CD1c-positive myeloid dendritic cell (primary cell): ENCODE measurements around the gene ANKRD45.
"Not testable (repeated sequence)": the region's sequence is repeated elsewhere in the genome, so short reads cannot be mapped to it uniquely, and the experiment has no call there.

Experiments used
- DNase-seq: peaks from one replicate; pipeline ENCODE4 v3.0.0-alpha.2; 2016; ENCODE audit errors: extremely low spot score

The ANKRD45 gene, protein sequence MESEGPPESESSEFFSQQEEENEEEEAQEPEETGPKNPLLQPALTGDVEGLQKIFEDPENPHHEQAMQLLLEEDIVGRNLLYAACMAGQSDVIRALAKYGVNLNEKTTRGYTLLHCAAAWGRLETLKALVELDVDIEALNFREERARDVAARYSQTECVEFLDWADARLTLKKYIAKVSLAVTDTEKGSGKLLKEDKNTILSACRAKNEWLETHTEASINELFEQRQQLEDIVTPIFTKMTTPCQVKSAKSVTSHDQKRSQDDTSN

DNA sequence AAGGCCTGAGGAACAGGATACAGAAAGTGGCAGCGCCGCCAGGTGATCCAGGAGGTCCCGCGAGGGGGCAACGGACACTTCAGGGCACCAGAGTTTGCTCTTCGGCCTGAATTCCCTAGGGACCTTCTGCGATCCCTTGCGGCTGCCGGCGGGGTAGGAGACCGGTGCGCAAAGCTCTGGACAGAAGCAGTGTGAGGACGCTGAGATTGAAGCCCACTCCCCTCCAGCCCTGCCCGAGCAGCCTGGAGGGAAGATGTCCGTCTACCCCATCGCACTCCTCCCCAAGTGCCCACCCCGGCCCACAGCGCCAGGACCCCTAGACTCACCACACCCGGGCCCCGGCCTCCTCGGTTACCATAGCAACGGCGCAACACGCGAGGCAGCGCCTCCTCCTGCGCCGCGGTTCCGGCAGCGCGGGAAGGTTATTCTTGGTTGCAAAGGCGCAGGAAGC, at the start of gene ANKRD45:
Gene ANKRD45 (minus strand): TSS at position 361 of the 451 bp plus-strand sequence. CDS start 10,433 bp downstream, outside the sequence.
- no peak for DNase-seq

DNA sequence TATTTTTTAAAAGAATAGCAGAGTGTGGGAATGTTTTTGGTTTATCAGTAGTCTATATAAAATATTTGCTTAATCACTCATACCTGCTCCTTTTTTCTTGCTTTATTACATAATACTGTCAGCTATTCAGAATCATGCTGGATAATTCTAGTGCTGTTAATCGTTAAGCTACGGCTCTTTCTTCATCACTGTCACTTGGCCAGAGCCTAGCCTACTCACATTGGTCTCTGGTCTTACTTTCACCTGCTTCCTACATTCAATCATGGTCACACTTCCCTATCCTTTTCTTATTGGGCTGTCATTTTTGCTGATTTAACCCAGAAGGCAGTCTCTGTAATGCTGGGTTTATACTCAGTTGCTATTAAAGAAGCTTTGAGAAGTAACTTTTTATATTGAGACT, 47.6 kb upstream of the ANKRD45 start:
- DNase-seq = no peak

DNA sequence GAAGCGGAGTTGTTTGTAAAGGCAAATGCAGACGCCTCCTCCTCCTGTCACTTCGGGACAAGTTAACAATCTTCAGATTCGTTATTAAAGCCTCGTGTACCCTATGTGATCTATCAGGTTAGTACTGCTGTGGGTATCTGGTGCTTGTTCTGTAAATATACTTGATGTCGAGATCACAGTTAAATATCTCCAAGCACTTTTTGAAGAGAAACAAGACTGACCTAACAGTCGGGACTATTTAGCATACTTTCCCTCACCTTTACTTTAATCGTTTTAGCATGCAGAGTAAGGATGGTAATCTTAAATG, 45.8 kb upstream of the ANKRD45 start:
- no peak for DNase-seq

DNA sequence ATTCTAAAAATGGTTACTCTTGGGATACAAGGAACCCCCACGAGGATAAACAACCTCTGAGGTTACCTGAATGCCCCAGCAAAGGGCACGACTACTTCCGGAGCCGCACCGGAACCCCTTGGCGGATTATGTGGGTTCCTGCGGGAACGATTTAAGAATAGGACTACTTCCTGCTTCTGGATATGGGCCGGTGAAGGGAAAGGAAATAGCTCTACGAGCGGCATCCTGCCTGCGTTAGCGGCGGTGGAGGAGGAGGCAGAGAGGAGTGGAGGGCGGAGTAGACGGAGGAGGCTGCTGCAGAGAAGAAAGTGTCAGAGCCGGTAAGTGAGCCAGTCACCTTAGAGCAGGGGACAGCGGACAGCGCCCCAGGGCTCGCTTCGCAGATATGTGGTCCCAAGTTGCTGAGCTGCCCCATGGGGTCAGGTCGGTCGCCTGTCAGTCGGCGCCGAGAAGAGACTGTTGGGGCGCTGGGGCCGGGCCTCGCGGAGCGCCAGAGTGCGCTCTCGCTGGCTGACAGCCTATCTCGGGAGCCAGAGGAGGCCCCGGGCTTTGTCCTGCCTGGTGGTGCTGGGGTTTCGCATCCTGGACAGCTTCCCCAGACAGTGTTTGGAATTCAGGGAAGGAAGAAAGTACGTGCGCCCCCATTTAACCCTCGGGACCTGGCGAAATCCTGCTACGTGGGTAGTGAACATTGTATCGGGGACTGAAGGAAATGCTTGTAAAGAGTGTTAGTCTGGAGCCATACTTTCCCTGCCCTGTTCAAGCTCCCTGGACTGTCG, 45.3 kb upstream of the ANKRD45 start, which contains the start of gene KLHL20:
Gene KLHL20 (plus strand): TSS at position 223 of the 779 bp plus-strand sequence. CDS start 1,063 bp downstream, outside the sequence.
- peak; percentile 92 for DNase-seq

DNA sequence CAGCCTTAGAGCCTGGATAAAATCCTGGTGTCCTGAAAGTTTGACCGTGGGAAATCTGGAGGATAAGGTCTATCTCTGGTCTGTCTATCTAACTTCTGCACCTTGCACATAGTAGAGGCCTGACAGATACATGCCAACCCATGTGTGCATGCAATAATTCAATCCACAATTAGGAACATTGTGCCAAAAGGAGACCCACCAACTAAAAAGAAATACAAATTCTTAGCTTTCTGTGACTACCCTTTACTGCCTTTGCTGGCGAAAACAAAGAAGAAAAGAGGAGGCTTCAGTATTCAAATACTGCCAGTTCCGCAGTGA, 44.7 kb upstream of the ANKRD45 start:
- DNase-seq = no peak

DNA sequence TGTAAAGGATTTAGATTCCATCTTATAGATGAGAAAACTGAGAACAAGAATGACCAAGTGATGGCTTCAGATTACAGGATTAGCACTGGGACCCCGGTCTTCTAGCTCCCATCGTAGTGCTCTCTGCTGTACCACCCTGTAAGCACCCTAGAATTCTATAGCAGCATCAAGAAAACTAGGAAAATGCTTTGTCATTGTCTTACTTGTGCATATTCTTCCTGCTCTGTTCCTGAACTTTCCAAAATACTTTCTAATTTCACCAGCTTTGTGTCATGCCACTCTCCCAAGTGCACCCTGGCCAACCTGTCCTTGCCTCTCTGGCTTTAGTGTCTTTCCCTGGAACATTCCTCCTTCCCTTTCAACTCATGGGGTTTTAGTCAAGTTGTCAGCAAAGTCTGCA, 39.1 kb upstream of the ANKRD45 start:
- no peak for DNase-seq

DNA sequence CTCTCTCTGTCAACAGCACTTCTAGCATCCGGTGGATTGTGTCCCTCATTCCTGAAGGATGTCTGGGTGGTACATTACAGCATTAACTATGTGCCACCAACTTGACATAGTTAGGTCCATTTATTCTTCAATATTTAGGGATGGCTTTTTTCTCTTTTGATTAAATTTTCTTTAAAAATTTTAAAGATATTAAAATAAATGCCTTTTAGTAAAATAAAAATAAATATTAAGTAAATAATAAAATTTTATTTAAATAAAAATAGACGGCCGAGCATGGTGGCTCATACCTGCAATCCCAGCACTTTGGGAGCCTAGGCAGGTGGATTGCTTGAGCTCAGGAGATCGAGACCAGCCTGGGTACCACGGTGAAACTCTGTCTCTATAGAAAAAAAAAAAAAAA, 35.5 kb upstream of the ANKRD45 start:
- no peak for DNase-seq

DNA sequence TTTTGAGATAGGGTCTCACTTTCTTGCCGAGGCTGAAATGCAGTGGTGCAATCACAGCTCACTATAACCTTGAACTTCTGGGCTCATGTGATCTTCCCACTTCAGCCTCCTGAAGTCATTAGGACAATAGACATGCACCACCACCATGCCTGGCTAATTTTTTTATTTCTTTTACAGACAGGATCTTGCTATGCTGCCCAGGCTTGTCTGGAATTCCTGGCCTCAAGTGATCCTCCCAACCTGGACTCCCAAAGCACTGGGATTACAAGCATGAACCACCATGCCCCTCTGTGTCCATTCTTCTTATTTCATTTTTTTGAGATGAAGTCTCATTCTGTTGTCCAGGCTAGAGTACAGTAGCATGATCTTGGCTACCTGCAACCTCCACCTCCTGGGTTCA, 33.1 kb upstream of the ANKRD45 start:
- no peak for DNase-seq

DNA sequence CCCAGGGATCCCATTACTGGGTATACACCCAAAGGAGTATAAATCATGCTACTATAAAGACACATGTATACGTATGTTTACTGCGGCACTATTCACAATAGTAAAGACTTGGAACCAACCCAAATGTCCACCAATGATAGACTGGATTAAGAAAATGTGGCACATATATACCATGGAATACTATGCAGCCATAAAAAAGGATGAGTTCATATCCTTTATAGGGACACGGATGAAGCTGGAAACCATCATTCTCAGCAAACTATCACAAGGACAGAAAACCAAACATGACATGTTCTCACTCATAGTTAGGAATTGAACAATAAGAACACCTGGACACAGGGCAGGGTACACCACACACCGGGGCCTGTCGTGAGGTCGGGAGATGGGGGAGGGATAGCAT, 31.6 kb upstream of the ANKRD45 start:
- DNase-seq = not testable (repeated sequence)

DNA sequence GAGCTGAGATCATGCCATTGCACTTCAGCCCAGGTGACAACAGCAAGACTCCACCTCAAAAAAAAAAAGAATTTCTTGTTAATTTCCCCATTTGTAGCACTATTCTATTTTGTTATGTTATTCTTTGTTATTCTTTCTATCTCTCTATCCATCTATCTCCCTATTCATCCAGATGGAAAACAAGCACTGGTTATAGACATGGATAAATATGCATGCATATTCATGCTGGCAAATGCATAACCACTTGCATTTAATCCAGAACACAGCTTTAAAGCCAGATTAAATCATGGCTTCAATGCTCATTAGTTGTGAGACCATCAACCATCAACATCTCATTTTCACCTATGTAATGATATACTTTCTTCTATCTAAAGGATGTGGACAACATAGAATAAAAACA, 23.6 kb upstream of the ANKRD45 start:
- DNase-seq = no peak

DNA sequence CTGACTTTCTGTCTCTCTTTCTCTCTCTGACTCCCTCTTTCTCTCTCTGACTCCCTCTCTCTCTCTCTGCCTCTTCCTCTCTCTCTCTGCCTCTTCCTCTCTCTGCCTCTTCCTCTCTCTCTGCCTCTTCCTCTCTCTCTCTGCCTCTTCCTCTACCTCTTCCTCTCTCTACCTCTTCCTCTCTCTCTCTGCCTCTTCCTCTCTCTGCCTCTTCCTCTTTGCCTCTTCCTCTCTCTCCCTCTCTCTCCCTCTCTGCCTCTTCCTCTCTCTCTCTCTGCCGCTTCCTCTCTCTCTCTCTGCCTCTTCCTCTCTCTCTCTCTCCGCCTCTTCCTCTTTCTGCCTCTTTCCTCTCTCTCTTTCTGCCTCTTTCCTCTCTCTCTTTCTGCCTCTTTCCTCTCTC, 18.6 kb upstream of the ANKRD45 start:
- DNase-seq = no peak

DNA sequence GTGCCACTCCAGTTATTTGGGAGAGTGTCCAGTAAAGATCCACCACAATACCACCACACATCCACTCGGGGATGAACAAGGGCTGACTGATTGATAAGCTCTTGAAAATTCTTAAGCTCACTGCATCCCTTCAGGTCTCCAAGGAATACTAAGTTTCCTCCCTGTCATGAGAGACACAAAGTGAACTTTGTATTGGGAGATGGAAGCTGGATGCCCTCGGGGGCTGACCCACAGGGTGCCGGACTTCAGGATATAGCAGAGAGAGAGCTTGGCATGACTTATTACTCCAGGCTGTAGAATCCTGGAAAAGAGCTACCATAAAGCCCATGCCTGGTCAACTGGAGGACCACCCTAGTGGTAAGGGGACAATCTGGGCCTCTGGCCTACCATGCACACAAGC, 15.5 kb upstream of the ANKRD45 start:
- DNase-seq = not testable (repeated sequence)

DNA sequence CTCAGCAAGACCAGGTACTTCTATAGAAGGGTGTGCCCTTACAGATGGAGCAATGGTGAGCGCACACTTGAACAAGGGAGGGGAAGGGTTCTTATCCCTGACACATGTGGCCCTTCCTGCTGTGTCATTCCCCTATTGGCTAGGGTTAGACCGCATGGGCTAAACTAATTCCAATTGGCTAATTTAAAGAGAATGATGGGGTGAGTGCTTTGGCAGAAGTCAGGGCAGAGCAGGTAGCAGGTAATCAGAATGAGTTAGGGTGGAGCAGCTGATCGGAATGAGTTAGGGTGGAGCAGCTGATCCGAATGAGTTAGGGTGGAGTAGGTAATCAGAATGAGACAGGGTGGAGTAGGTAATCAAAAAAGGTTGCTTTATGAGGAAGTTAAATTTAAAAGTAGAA, 14.2 kb upstream of the ANKRD45 start:
- DNase-seq = not testable (repeated sequence)

DNA sequence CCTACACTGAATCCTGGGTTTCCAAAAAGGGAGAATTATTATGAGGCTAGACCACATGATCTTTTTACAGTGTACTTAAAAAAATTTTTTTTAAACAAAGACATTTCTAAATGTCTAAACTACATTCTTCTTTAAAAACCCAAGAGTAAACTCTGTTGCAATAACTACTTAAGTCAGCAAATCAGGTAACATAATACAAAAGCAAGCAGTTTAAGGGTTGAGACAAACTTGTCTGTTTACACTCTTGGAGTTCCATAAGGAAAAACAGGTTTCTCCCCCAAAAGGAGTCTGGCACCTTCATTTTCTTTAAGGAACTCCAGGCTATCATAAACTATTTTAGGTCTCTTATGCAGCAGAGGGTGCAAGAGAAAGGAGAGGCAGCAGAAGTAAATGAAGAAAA, 12.5 kb upstream of the ANKRD45 start:
- no peak for DNase-seq

DNA sequence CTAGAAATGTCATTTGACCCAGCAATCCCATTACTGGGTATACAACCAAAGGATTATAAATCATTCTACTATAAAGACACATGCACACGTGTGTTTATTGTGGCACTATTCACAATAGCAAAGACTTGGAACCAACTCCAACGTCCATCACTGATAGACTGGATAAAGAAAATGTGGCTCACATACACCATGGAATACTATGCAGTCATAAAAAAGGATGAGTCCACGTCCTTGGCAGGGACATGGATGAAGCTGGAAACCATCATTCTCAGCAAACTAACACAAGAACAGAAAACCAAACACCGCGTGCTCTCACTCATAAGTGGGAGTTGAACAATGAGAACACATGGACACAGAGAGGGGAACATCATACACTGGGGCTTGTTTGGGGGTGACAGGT, 10.5 kb upstream of the ANKRD45 start:
- DNase-seq = not testable (repeated sequence)

DNA sequence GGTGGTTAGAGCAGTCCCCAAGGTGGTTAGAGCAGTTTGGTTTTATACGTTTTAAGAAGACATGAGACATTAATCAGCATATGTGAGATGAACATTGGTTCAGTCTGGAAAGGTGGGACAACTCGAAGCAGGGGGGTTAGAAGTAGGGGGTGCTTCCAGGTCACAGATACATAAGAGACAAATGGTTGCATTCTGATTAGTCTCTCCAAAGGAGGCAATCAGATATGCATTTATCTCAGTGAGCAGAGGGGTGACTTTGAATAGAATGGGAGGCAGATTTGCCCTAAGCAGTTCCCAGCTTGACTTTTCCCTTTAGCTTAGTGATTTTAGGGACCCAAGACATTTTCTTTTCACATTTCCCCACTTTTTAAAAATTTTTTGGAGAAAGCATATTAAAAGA, 4.8 kb upstream of the ANKRD45 start:
- not testable (repeated sequence) for DNase-seq

DNA sequence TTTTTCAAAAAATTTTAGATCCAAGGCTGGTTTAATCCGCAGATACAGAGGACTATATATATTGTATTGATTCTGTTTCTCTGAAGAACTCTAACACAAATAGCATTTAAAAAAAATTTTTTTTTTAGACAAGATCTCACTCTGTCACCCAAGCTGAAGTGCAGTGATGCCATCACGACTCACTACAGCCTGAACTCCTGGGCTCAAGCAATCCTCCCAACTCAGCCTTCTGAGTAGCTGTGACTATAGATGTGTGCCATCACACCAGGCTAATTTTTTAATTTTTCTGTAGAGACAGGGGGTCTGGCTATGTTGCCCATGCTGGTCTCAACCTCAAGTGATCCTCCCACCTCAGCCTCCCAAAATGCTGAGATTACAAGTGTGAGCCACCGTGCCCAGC, 3.0 kb downstream of the ANKRD45 start:
- no peak for DNase-seq

DNA sequence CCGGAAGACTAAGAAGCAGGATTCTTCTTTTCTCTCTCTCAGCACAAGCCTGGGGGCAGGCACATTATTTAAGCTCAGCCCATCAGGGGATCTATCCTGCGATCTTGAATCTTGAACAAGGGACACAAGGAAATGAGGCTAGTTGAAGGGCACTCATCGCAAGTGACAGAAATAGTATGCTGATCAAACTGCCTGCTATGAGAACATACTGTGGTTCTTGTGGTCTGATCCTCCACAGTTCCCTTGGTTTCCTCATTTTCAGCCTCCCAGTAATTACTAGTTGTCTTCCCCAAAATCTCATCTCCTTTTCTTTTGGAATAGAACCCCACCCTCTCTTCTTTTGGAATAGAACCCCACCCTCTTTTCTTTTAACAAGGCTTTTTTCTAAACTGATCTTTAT, 6.5 kb downstream of the ANKRD45 start:
- no peak for DNase-seq

DNA sequence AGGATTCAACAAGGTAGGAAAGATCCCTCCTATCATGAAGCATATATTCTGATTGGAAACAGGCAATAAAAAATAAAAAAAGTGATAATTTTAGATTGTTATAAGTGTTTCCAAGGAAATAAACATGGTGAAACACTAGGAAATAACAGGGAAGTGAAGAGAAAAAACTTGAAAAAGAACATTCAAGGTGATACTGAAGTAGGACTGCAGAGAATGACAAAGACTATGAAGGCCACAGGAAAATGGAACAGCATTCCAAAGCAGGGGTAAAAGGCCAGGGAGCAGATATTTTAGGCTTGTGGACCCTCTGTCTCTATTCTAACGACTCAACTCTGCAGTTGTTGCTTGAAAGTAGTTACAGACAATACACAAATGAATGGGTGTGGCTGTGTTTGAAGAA, 7.9 kb downstream of the ANKRD45 start:
- no peak for DNase-seq

DNA sequence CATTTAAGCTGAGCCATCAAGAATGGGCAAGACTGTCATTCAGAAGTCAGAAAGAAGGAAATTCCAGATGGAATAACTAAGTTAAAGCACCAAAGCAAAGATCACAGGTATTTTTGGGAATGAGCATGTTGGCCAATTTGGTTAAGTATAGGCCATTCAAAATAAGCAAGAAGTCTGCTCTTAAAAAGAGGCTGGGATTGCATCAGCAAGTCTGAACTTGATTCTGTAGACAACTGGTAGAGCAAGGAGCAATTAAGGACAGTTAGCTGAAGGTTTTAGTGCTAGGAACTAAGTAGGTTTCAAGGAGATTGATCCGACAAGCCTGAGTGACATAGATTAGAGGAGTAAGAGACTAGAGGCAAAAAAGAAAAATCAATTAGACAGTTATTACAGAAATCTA, 8.4 kb downstream of the ANKRD45 start:
- no peak for DNase-seq

DNA sequence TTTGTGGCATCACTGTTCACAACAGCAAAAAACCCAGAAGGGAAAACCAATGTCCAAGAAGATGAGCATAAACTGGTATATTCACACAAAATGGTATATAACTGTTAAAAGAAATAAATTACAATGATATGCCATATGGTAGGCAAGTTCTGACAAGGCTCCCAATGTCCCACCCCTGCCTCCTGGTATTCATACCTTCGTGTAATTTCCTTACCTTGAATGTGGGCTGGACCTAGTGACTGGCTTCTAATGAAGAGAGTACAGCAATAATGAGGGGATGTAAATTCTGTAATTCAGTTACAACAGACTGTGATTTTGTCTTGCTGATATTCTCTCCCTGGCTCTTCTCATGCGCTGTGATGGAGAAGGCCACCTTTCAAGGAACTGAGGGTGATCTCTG, 9.3 kb downstream of the ANKRD45 start:
- no peak for DNase-seq

DNA sequence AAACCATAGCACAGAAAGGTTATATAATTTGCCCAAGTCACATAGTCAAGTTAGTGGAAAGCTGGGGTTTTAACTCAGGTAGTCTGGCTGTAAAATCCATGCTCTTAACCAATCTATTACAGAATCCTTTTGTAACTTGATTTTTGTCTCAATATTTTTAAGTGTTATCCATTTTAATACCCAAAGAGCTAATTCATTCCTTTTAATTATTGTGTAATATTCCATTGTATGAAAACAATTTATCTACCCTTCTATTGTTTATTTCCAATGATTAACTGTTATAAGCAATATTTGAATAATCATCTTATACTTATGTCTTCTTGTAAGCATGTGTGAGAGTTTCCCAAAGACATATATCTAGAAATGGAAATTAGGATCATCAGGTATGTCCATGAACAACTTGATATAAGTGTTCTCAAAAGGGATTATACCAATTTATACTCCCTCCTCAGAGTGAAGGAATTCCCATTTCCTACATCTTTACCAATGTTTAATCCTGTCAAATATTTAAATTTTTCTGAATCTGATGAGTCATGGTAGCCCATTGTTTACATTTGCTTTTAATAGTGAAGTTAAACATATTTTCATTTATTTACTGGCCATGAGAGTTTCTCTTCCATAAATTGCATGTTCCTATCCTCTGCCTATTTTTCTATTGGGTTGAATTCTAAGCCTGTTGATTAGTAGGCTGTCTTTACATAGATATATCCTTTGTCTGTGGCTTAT, 20.6 kb downstream of the ANKRD45 start:
- DNase-seq = no peak

DNA sequence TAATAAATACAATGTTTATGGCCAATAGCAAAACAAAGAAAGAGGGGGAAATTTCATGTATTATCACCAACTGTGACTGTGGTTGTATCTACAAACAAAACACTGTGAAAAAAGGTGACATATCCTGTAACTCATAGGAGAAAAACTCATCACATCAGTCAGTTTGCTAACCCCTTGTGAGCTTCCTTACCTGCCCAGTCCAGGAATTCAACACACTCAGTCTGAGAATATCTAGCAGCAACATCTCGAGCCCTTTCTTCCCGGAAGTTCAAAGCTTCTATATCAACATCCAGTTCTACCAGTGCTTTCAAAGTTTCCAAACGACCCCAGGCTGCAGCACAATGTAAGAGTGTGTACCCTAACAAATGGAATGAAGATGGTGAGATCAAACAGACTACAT, 23.0 kb downstream of the ANKRD45 start:
- DNase-seq = no peak
